ENCODE data around the gene NR5A1.

NR5A1 gene

GRCh38 chr9:124440786-124441185, 66.4 kb downstream of the NR5A1 start:
- DNase-seq (ENCODE audit: low spot score) = no peak

DNA sequence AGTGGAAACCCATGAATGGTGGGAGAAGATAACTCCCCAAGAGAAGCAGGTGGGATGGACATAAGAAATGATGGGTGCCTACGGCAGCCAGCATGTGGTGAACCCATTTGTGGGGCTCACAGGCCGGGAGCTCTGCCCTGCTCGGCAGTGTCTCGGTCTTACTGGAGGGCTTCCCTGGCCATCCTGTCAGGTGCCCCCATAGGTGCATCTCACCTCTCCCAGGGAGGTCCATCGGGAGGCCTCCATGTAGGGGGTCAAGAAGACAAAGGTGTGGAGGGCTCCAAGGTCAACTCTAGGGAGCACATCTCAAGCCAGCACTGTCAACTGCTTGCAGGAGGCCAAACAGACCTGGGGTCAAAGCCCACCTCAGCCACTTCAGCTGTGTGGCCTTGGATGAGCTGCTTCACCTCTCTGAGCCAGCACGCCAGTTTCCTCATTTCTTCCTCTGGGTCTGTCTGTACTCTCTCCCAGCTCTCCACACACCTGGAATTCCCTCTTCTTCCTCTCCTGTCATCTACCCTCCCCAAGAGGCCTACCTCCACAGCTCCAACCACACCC, 67.4 kb downstream of the NR5A1 start:
- no peak for DNase-seq (ENCODE audit: low spot score)

GRCh38 chr9:124439086-124439485, 68.1 kb downstream of the NR5A1 start:
- DNase-seq (ENCODE audit: low spot score) = no peak

GRCh38 chr9:124438091-124438490, 69.1 kb downstream of the NR5A1 start:
- no peak for DNase-seq (ENCODE audit: low spot score)

- no peak for DNase-seq (ENCODE audit: low spot score)
Measured at GRCh38 chr9:124437086-124437485, 70.1 kb downstream of the NR5A1 start.

GRCh38 chr9:124436320-124436719, 70.9 kb downstream of the NR5A1 start:
- DNase-seq (ENCODE audit: low spot score) = no peak
